ENCODE measurements around the gene PNPLA3. TPM values are rescaled to one million over a fixed set of nuclear protein-coding genes. Genes with fewer than 3 reads are reported as not detected.
A peak's percentile ranks its signal among the peaks of the same experiment; 100 is the strongest.

PNPLA3 gene, protein sequence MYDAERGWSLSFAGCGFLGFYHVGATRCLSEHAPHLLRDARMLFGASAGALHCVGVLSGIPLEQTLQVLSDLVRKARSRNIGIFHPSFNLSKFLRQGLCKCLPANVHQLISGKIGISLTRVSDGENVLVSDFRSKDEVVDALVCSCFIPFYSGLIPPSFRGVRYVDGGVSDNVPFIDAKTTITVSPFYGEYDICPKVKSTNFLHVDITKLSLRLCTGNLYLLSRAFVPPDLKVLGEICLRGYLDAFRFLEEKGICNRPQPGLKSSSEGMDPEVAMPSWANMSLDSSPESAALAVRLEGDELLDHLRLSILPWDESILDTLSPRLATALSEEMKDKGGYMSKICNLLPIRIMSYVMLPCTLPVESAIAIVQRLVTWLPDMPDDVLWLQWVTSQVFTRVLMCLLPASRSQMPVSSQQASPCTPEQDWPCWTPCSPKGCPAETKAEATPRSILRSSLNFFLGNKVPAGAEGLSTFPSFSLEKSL
- 6.3 and 8.1 TPM in 2 replicates for polyA plus RNA-seq (2014; cell fraction: cytosol; rRNA removed)
- 8.0 and 11.0 TPM in 2 replicates for polyA plus RNA-seq (2014; cell fraction: nucleus; rRNA removed)

DNA sequence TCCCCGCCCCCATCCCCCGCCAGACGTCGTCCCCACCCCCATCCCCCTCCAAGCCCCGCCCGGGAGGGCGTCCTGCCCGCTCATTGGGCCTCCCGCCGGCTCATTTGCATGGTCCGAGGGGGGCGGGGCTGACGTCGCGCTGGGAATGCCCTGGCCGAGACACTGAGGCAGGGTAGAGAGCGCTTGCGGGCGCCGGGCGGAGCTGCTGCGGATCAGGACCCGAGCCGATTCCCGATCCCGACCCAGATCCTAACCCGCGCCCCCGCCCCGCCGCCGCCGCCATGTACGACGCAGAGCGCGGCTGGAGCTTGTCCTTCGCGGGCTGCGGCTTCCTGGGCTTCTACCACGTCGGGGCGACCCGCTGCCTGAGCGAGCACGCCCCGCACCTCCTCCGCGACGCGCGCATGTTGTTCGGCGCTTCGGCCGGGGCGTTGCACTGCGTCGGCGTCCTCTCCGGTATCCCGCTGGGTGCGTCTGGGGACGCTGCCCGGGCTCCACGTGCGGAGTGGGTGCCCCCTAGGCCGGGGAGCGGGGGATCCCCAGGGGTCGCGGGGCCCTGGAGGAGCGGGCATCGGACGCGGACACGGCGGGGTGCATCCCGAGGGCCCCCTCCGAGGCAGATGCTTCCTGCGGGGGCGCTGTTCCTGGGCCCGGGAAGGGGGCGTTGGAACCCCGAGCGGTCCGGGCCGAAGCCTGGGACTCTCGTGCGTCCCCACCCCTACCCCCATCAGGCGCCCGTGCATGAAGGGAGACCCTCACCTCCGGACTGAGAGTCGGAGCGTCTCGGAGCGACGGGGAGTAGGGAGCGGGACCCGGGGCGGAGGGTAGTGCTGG, at the start of gene PNPLA3:
PNPLA3 (plus strand) TSS at position 175 of the 834 bp plus-strand sequence; CDS start at position 282, 107 bp downstream.
- DNase-seq (ENCODE audit: low spot score): peak; percentile 89

DNA sequence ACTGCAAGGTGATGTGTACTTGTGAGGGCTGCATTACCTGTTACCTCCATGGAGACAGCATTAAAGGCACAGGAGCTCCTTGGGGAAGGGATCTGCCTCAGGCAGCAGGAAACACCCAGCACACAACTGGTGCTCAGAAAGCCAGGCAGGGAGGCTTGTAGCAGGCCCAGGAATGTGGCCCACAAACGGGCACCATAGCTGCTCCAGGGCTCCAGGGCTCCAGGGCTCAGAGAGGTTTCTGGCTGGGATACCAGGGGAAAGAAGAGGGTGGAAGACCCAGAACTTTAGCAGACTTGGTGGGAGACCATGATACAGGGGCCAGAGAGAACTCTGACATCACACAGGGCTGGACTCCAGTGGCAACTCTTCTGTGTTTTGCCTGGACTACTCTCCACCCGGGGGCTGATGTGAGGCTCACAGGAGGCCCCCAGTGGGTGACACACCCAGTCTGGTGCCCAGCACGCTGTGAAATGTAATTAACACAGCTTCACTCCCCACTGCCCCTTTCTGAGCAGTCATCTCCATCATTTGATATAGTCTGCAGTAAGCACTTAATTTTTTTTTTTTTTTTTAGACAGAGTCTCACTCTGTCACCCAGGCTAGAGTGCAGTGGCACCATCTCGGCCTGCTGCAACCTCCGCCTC, 46.6 kb upstream of the PNPLA3 start:
- no peak for DNase-seq (ENCODE audit: low spot score)

DNA sequence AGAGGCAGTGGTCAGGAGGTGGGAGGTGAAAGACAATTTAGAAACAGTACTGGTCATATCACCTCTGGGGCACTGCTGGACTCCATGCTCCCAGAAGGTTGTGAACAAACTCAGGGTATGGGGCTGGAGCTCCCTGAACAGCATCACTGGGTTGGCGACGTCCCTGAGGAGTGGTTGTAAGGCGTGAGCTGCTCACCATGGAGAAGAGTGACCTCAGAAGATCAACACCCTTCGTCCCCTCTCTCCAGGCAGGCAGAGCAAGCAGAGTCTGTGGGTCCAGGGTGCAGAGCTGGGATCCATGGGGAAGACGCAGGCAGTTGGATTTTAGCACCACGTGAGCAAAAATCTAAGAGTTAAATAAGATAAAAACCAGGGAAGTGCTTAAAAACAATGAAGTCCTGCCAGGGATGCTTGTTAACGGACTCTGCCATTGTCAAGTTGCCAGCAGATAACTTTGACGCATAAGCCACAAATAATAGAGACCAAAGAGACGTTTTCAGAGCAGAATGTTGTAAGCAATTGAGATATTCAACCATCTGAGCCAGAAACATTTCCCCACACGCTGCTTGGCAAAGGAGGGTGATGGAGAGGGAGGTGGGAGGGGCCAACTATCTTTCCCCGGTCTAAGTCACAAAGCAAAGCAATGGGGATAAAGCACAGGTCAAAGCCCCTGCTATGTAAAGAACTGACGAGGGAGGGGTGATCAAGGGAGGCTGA, 45.4 kb upstream of the PNPLA3 start:
- DNase-seq (ENCODE audit: low spot score): no peak

DNA sequence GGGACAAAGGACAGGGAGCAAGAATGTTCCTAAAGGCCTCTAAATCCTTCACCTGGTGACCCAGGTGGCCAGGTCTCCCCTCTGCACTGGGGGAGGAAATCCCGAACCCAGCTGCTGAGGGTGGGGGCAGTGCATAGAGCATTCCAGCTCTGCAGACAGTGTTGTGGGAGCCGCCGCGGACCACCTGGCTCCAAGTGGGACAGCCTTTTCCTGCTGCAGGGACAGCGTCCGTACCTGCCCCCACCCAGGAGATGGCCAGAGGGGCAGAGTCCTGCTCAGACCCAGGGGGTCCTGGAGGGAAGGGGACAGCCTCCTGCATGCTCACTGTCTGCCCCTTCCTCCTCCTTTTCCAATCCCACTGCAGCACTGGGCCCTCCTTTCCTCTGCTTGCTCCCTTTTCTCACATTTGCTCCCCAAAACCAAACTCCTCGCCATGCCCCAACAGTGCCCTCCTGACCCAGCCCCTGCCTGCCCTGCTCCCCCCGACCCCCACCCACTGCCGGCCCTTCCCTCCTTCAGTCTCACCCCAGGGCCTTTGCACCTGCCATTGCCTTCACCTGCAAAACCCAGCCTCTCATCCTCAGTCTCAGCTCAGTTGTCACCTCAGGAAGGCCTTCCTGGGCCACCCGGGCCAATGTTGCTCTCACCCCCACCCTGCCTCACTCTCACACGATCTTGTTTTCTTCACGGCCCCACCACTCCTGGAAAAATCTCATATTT, 44.6 kb upstream of the PNPLA3 start:
- no peak for DNase-seq (ENCODE audit: low spot score)

DNA sequence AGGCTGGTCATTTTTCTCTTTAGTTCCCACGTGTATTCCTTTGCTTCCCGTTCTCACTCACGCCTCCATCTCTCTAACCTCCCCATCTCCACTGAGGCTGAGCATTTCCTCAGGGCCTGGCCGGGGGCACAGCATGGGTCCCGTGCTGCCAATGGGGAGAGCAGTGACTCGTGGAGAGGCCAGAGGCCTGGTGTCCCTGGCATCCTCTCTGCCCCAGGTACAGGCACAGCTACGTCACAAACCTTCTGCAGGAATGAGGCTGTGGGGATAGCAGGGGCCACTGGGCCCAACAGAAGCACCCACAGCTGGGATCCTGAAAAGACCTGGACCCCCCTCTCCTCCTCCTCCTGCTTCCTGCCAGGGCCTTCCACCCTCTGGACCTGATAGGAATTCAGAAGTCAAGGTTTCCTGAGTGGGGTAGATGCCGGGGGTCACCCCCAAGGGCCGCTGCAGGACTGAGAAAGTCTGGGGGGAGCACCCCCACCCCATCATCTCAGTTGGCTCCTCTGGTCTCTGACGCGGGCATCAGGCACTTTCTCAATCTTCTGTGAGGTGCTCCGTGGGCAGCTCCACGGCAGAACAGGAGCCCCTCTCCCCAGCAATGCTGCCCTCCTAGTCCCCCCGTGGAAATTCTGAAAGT, 43.6 kb upstream of the PNPLA3 start:
- no peak for DNase-seq (ENCODE audit: low spot score)

DNA sequence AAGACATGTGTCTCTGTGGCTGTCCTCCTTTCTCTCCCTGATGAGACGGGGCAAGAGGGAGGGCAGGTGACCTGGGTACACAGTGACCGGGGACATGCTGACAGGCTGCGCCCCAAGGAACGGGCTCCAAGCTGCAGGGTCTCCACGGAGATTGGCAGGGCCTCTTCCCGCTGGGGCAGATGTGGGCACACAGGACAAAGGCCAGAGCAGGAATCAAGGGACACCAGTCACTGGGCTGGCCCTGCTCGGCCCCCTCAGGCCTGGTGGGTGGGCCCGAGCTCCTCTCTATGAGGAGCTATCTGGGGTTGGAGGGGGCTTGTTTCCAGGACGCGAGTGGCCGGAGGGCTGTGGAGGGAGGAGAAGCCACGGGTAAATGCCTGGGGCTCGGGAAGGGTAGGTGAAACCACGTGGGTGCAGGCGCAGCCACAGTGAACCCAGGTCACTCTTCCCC, 43.0 kb upstream of the PNPLA3 start:
- DNase-seq (ENCODE audit: low spot score): no peak

DNA sequence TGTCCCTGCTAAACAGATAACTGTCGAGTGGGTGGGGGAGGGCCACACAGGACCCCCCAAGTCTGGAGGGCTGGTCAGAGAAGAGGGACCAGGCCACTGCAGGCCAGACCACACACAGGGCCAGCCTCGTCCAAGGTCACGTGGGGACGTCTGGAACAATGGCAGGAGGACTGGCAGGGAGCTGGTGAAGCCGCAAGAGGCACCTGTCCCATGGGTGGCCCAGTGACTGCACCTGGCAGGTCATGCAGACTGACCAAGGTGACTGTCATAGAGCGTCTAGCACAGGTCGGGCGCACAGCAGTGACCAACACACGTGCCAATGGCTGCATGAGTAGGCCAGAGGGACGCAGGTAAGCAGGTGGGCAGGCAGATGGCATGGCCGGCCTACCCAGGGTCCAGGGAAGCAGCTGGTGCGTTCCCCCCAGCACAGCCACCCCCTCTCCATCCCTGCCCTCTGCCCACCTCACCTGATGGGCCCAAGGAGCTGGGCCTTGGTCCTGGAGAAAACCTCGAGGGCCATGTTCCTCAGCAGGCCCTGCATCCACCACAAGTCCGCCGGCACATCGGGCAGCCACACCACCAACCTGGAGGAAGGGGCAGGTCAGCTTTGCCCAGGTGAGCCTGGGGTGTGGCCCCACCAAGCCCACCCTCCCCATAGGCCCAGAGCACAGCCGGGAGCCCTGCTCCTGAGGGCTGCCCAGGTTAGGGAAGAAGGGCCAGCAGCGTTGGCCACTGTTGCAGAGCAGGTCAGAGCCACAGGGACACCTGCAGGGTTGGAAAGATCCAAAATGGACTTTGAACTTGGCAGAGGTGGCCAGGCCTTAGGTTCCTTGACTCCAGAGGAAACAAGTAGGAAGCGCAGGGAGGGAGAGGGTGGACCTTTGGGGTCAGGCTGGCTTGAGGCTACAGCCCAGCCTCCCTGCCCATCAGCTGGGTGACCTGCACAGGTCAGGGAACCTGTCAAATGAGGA, 42.2 kb upstream of the PNPLA3 start:
- no peak for DNase-seq (ENCODE audit: low spot score)

DNA sequence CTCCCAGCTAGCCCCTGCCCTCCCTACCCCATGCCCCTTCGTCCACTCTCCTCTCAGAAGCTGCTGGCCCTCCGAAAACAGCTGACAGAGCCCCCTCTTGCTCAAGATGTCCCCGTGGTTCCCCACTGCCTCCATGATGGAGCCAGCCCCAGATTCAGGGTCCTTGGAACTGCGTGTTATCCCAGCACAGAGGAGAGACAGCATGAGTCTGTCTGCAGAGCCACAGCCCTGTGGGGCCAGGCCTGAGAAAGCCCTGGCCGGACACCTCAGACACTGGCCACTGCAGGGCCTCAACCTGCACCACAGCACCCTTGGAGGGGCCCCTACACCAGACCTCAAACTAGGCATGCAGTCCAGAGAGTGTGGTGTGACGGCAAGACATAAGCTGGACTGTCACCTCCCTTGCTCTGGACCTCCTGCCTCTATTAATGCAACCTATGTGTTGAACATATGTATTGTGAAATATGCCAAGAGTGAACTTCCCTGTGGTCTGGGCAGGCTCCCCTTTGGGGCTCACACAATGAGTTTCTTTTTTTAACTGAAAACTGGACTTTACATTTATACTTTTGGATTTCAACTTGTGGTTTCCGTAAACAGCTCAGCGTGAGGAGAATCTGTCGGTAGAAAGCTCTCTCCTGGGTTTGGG, 41.4 kb upstream of the PNPLA3 start:
- DNase-seq (ENCODE audit: low spot score): no peak

DNA sequence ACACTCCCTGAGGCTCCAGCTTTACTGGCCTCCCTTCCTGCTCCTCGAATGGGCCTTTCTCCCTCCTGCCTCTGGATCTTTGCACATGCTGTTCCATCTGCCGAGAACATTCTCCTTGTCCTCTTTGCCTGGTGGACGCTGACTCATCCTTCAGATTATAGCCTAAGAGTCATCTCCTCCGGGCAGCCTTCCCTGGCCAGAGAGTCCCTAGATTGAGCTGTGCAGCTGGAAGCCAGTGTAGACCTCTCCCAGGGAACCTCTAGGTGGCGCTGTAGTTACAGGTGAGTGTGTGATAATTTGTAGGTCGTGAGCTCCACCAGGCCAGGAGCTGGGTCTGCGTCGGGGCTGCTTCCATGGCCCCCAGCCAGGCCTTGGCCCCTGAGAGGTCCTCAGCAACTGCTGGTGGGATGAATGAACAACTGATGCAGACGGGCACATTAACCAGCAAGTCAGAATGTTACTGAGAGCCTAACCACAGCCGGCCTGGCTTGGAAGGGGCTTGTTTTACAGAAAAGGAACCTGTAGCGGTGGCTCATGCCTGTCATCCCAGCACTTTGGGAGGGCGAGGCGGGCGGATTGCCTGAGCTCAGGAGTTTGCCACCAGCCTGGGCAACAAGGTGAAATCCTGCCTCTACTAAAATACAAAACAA, 40.5 kb upstream of the PNPLA3 start:
- DNase-seq (ENCODE audit: low spot score): peak; percentile 74

DNA sequence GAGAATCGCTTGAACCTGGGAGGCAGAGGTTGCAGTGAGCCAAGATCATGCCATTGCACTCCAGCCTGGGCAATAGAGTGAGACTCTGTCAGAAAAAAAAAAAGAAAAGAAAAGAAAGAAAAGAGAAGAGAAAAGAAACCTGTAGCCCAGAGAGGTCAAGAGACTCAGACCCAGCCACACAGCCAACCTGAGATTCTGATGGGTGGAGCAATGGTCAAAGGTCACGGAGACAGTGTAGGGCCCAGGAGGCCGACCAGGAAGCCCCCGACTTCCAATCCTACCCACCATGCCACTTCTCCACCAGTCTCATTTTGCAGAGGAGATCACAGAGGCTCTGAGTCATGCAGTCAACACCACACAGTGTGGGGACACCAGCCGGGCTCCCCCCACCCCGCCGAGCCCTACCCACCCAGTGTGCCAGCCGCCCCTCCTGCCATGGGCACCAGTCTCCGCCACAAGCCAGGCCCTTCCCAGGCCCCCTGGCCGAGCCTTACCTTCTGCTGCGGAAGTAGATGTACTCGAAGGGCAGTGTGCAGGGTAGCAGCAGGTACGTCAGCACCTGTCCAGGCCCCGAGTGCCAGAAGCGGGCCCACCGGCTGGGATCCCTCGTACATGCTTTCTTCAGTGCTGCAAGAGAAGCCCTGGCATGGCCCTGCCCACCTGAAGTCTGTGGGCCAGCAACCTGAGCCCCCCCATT, 39.7 kb upstream of the PNPLA3 start:
- DNase-seq (ENCODE audit: low spot score): no peak

DNA sequence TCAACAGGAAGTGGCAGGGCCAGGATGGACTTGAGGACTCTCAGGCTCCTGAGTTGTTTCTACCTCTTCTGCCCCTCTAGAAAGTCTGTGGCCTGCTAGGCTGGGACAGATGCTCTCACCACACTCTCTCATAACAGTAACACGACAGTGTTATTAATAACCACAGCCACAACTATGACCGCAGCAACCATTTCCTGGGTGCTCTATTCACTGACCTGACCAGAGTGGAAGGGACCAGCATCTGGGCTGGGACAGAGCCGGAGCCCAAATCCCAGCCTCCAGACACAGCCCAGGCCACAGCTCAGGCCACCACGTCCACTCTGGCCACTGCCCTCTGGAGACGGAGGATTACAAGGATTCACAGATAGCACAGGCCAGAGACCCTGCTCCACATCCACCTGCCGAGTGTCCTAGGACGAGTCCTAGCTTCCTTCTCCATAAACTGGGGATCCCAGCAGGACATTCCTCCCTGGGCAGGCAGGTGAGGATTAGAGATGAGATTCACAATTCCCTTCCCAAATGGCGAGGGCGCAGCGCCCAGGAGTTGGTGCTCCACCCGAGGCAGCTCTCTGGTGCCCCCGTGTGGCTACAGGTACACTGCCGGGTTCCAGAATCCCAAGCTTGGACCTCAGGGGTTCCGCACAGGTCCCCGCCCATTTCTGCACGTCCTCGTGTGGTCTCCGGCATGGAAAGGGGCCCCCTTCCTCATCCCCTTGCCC, 38.8 kb upstream of the PNPLA3 start:
- peak; percentile 48 for DNase-seq (ENCODE audit: low spot score)

DNA sequence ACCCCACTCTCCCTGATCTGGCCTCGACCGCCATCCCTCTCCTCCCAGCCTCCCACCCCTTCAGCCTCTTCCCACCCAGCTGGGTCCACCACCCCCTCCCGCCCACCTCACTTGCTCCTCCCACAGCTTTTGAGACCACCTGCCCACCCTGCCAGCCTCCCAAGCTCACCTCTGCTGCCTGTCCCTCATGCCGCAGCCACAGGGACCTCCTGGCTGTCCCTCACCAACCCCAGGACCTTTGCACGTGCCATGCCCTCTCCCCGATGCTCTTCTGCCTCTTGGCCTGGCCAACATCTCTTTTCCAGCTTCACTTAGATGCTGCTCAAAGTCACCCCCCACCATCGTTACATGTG, 38.3 kb upstream of the PNPLA3 start:
- no peak for DNase-seq (ENCODE audit: low spot score)

DNA sequence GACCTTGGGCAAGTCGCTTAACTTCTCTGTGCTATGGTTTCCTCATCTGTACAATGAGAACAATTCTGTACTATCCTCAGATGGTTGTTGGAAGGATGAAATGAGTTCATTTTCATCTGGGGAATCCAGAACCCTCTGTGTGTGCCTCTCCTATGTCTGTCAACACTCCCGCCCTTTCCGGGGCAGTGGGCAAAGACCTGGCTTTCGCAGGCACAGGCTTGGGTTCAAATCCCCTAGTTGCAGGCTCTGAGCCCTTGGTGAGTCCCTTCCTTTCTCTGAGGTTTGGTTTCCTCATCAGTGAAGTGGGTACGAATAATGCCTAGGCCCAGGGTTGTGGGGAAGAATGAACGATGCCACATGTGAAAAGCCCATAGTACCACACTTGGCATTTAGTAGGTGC, 37.8 kb upstream of the PNPLA3 start:
- DNase-seq (ENCODE audit: low spot score): no peak

DNA sequence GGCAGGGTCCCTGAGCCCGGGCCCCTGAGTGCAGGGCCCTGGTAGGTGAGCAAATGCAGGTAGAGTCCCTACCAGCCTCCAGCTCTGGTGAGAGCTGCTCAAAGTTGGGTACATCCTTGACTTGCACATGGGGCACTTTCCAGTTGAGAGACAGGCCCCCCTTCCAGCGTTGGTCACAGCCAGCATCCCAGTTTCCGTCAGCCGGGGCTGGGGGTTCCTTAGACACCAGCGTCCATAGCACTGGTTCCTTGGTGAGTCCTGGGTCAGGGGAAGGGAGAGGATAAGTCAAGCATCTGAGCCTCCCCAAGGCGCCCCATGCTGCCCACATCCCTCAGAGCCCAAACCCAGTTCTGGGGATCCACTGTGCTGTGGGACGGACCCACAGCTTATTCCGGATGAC, 37.4 kb upstream of the PNPLA3 start:
- DNase-seq (ENCODE audit: low spot score): no peak

DNA sequence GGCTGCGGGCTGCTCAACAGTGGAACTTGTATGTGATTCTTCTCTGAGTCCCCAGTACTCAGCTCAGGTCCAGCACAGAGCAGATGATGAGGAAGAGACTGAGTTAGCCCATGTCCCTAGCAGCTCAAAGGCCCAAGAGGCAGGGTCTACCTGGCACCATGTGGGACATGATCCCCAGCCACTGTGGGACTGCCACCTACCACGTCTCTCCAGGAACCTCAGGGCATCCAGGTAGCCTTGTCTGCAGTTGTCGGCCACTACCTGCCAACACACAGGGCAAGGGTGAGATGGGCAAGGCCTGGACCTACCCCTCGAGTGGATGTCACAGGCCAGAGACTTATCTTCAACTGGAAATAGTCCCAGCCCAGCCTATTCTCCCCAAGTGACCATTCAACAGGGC, 36.2 kb upstream of the PNPLA3 start:
- DNase-seq (ENCODE audit: low spot score): no peak

DNA sequence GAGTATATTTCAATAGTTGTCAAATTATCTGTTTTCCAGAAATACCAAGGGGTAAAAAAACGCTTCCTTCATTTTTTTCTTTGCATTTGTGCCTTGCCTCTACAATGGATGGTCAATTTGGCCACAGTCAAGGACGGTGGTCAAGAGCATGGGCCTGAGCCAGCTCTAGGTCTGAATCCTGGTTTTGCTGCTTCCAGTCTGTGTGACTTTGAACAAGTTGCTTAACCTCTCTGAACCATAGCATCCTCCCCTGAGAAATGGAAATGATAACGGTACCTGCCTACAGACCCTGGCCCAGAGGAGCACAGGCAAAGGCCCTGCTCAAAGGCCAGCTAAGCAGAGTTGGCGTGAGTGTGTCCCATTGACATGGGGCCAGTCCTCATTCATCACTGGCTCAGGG, 34.9 kb upstream of the PNPLA3 start:
- no peak for DNase-seq (ENCODE audit: low spot score)
